Ishikawa (cell line): Measurements from ENCODE around the gene CNNM4.

Experiments
- CEBPB ChIP-seq: IDR thresholded peaks from 2 replicates; pipeline ENCODE4 v1.6.1; 2012
- EP300 ChIP-seq: IDR thresholded peaks from 2 replicates; pipeline ENCODE4 v1.6.1; 2012; ENCODE audit warnings: borderline replicate concordance
- FOXM1 ChIP-seq: IDR thresholded peaks from 2 replicates; pipeline ENCODE4 v1.6.1; 2012; ENCODE audit warnings: low read depth, borderline replicate concordance
- NFIC ChIP-seq: IDR thresholded peaks from 2 replicates; pipeline ENCODE4 v1.6.1; 2012
- RAD21 ChIP-seq: IDR thresholded peaks from 2 replicates; pipeline ENCODE4 v1.6.1; 2012; ENCODE audit warnings: low read depth
- REST ChIP-seq: IDR thresholded peaks from 2 replicates; pipeline ENCODE4 v1.6.1; 2012; ENCODE audit warnings: low read depth, mild to moderate bottlenecking
- TAF1 ChIP-seq: IDR thresholded peaks from 2 replicates; pipeline ENCODE4 v1.6.1; 2012; ENCODE audit warnings: low read depth, mild to moderate bottlenecking
- TCF12 ChIP-seq: IDR thresholded peaks from 2 replicates; pipeline ENCODE4 v1.6.1; 2012; ENCODE audit warnings: low read depth
- TEAD4 ChIP-seq: IDR thresholded peaks from 2 replicates; pipeline ENCODE4 v1.6.1; 2012
- YY1 ChIP-seq: IDR thresholded peaks from 2 replicates; pipeline ENCODE4 v1.6.1; 2012; ENCODE audit warnings: low read depth
- ZBTB7A ChIP-seq: IDR thresholded peaks from 2 replicates; pipeline ENCODE4 v1.6.1; 2012; ENCODE audit warnings: low read depth
- TF ChIP-seq, protein P1 (sequence below): IDR thresholded peaks from 2 replicates; pipeline ENCODE4 v1.6.1; 2012

DNA sequence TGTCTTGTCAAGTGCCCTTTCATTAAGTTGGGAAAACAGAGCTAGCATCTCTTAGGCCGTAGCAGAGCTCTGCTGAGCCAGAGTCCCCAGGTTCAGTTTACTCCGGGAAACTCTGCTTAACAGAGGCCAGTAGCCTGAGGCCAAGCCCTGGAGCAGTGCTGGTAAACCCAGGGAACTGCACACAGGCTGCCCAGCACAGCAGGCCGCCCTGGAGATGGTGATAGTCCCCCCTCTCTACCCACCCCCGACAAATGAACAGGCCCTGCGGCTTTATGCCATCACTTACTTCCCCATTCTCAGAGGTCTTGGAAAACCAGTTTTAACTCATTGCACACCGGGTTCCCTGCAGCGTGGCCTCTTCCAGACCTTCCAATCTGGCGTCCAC, 3.5 kb downstream of the CNNM4 start:
- TF ChIP-seq, protein P1, sequence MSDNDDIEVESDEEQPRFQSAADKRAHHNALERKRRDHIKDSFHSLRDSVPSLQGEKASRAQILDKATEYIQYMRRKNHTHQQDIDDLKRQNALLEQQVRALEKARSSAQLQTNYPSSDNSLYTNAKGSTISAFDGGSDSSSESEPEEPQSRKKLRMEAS = no peak
- TF ChIP-seq TEAD4 (no peak), EP300 (no peak), RAD21 (no peak), TAF1 (no peak), CEBPB (no peak), REST (no peak), YY1 (no peak), TCF12 (no peak), FOXM1 (no peak), NFIC (no peak), ZBTB7A (no peak)
